ENCODE data around the gene ITPR3. TPM values are rescaled to one million over a fixed set of nuclear protein-coding genes. Genes with fewer than 3 reads are reported as not detected.
"Not testable (repeated sequence)": the region's sequence is repeated elsewhere in the genome, so short reads cannot be mapped to it uniquely, and the experiment has no call there.

The ITPR3 gene
- total RNA-seq, 1 donor from 2014 or later, result 26.9 TPM

GRCh38 chr6:33591424-33592032 lies 29.6 kb upstream of the ITPR3 start:
- no peak for DNase-seq

- no peak for DNase-seq
Observed at GRCh38 chr6:33592280-33592594, 28.9 kb upstream of the ITPR3 start.

GRCh38 chr6:33592595-33593413 lies 28.3 kb upstream of the ITPR3 start:
- no peak for DNase-seq

GRCh38 chr6:33593414-33593727 lies 27.8 kb upstream of the ITPR3 start:
- DNase-seq, result no peak

GRCh38 chr6:33595001-33595846 lies 25.9 kb upstream of the ITPR3 start:
- no peak for DNase-seq

GRCh38 chr6:33596894-33597293 lies 24.2 kb upstream of the ITPR3 start:
- not testable (repeated sequence) for DNase-seq

- no peak for DNase-seq
Observed at GRCh38 chr6:33597551-33598322, 23.4 kb upstream of the ITPR3 start.

- no peak for DNase-seq
Observed at GRCh38 chr6:33599413-33599938, 21.6 kb upstream of the ITPR3 start.

GRCh38 chr6:33600761-33601160 lies 20.4 kb upstream of the ITPR3 start:
- no peak for DNase-seq

- no peak for DNase-seq
Observed at GRCh38 chr6:33602180-33602579, 18.9 kb upstream of the ITPR3 start.

- DNase-seq, result no peak
Observed at GRCh38 chr6:33604941-33605854, 15.9 kb upstream of the ITPR3 start.

GRCh38 chr6:33606642-33607041 lies 14.5 kb upstream of the ITPR3 start:
- DNase-seq, result no peak

GRCh38 chr6:33607126-33607783 lies 13.9 kb upstream of the ITPR3 start:
- DNase-seq, result no peak

- DNase-seq, result peak; percentile 29
Observed at GRCh38 chr6:33607784-33608161, 13.3 kb upstream of the ITPR3 start.

- DNase-seq, result no peak
Observed at GRCh38 chr6:33609019-33609418, 12.1 kb upstream of the ITPR3 start.

GRCh38 chr6:33609528-33609927 lies 11.6 kb upstream of the ITPR3 start:
- peak; percentile 62 for DNase-seq

- peak; percentile 52 for DNase-seq
Observed at GRCh38 chr6:33610067-33610466, 11.1 kb upstream of the ITPR3 start.

GRCh38 chr6:33610779-33611732 lies 10.1 kb upstream of the ITPR3 start:
- DNase-seq, result no peak

GRCh38 chr6:33613146-33613794 lies 7.9 kb upstream of the ITPR3 start:
- no peak for DNase-seq
